Osteocyte (in vitro differentiated cells): ENCODE measurements around the gene CORO2B. TPM values are rescaled to one million over a fixed set of nuclear protein-coding genes. Genes with fewer than 3 reads are reported as not detected.

Experiments
- DNase-seq: peaks from one replicate; pipeline ENCODE4 v3.0.0; 2021; ENCODE audit warnings: mixed read lengths; ENCODE audit not compliant: unreplicated experiment; ENCODE audit errors: extremely low spot score
- H3K27ac Mint-ChIP-seq: one replicate; pipeline ENCODE4 v1.8.0; 2021; ENCODE audit warnings: mild to moderate bottlenecking, mixed read lengths; ENCODE audit not compliant: unreplicated experiment
- H3K27me3 Mint-ChIP-seq: one replicate; pipeline ENCODE4 v1.8.0; 2021; ENCODE audit warnings: mixed read lengths; ENCODE audit not compliant: unreplicated experiment
- H3K36me3 Mint-ChIP-seq: one replicate; pipeline ENCODE4 v1.8.0; 2021; ENCODE audit warnings: mixed read lengths; ENCODE audit not compliant: unreplicated experiment
- H3K4me1 Mint-ChIP-seq: one replicate; pipeline ENCODE4 v1.8.0; 2021; ENCODE audit warnings: mixed read lengths; ENCODE audit not compliant: unreplicated experiment
- H3K4me3 Mint-ChIP-seq: one replicate; pipeline ENCODE4 v1.8.0; 2021; ENCODE audit warnings: mild to moderate bottlenecking, moderate library complexity, mixed read lengths; ENCODE audit not compliant: unreplicated experiment
- H3K9me3 Mint-ChIP-seq: one replicate; pipeline ENCODE4 v1.8.0; 2021; ENCODE audit warnings: mixed read lengths; ENCODE audit not compliant: unreplicated experiment
- total RNA-seq: library from RNA; stranded (reverse); gene quantifications from 2 replicates; pipeline ENCODE4 v1.2.1, GENCODE V29; 2021
- TF ChIP-seq, protein P1 (sequence below): fragments of 200-600 bp; sonication (generic); IDR thresholded peaks from 2 replicates; pipeline ENCODE4 v1.5.0; 2021; ENCODE audit warnings: antibody characterized with exemption, mild to moderate bottlenecking, moderate library complexity

CORO2B gene
- total RNA-seq, 1 donor from 2014 or later = 22.6 TPM

- Mint-ChIP-seq H3K4me1 (peaks cover 7% of the 10 kb centered on the region), H3K9me3 (no peaks in the 10 kb centered on the region), H3K36me3 (no peaks in the 10 kb centered on the region), H3K27me3 (peaks cover 34% of the 10 kb centered on the region), H3K27ac (no peak overlapping the region), H3K4me3 (no peak overlapping the region)
- peak; percentile 23 for DNase-seq
- TF ChIP-seq, protein P1, sequence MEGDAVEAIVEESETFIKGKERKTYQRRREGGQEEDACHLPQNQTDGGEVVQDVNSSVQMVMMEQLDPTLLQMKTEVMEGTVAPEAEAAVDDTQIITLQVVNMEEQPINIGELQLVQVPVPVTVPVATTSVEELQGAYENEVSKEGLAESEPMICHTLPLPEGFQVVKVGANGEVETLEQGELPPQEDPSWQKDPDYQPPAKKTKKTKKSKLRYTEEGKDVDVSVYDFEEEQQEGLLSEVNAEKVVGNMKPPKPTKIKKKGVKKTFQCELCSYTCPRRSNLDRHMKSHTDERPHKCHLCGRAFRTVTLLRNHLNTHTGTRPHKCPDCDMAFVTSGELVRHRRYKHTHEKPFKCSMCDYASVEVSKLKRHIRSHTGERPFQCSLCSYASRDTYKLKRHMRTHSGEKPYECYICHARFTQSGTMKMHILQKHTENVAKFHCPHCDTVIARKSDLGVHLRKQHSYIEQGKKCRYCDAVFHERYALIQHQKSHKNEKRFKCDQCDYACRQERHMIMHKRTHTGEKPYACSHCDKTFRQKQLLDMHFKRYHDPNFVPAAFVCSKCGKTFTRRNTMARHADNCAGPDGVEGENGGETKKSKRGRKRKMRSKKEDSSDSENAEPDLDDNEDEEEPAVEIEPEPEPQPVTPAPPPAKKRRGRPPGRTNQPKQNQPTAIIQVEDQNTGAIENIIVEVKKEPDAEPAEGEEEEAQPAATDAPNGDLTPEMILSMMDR = no peak
These were observed 184.3 kb downstream of the CORO2B start for GRCh38 chr15:68763063-68763462.

DNA sequence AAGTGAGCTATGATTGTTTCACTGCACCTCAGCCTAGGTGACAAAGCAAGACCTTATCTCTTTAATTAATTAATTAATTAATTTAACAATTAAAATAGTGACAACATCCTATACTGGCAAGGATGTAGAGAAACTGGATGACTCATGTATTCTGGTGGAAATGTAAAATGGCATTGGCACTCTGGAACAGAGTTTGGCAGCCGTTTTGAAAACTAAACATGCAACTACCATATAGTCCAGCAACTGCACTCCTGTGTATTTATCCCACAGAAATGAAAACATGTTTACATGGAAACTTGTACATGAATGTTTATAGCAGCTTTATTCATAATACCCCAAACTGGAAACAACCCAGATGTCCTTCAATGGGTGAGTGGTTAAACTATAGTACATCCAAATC lies 185.3 kb downstream of the CORO2B start:
- Mint-ChIP-seq H3K36me3 (no peaks in the 10 kb centered on the region), H3K4me1 (peaks cover 15% of the 10 kb centered on the region), H3K4me3 (no peak overlapping the region), H3K9me3 (no peaks in the 10 kb centered on the region), H3K27ac (no peak overlapping the region), H3K27me3 (peaks cover 32% of the 10 kb centered on the region)
- TF ChIP-seq, protein P1 = no peak
- no peak for DNase-seq

DNA sequence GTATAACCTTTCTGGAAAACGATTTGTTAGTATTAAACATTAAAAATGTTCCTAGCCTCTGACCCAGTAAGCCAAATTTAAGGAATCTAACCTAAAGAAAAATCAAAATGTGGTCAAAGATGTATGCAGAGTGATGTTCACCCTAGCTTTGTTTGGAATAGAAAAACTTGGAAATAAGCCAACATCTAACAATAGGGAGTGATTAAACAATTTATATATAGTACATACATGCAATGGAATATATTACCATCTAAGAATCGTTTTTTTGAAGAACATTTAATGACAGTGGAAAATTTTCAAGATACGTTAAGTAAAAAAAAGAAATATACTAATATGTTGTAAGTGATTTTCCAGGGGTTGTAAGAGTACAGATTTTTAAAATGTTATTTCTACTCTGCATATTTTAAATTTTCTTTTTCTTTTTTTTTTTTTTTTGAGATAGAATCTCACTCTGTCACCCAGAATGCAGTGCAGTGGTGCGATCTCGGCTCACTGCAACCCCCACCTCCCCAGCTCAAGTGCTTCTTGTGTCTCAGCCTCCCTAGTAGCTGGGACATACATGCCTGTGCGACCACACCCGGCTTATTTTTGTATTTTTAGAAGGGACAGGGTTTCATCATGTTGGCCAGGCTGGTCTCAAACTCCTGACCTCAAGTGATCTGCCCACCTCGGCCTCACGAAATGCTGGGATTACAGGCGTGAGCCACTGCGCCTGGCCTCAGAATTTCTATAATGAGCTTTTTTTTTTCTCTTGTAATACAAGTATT lies 187.0 kb downstream of the CORO2B start:
- TF ChIP-seq, protein P1 = no peak
- H3K27ac Mint-ChIP-seq = no peak overlapping the region
- H3K36me3 Mint-ChIP-seq = no peaks in the 10 kb centered on the region
- peaks cover 15% of the 10 kb centered on the region for H3K4me1 Mint-ChIP-seq
- no peaks in the 10 kb centered on the region for H3K9me3 Mint-ChIP-seq
- peaks cover 23% of the 10 kb centered on the region for H3K27me3 Mint-ChIP-seq
- peak; percentile 30 for DNase-seq
- H3K4me3 Mint-ChIP-seq = no peak overlapping the region

GRCh38 chr15:68767833-68768232 lies 189.0 kb downstream of the CORO2B start:
- H3K4me3 Mint-ChIP-seq = no peak overlapping the region
- no peaks in the 10 kb centered on the region for H3K36me3 Mint-ChIP-seq
- no peak overlapping the region for H3K27ac Mint-ChIP-seq
- peaks cover 15% of the 10 kb centered on the region for H3K4me1 Mint-ChIP-seq
- H3K27me3 Mint-ChIP-seq = peaks cover 12% of the 10 kb centered on the region
- peak; percentile 7 for DNase-seq
- TF ChIP-seq, protein P1 = no peak
- no peaks in the 10 kb centered on the region for H3K9me3 Mint-ChIP-seq

GRCh38 chr15:68768321-68768720 lies 189.5 kb downstream of the CORO2B start:
- no peak overlapping the region for H3K4me3 Mint-ChIP-seq
- no peaks in the 10 kb centered on the region for H3K9me3 Mint-ChIP-seq
- TF ChIP-seq, protein P1 = no peak
- peaks cover 15% of the 10 kb centered on the region for H3K4me1 Mint-ChIP-seq
- H3K36me3 Mint-ChIP-seq = no peaks in the 10 kb centered on the region
- DNase-seq = no peak
- peaks cover 11% of the 10 kb centered on the region for H3K27me3 Mint-ChIP-seq
- no peak overlapping the region for H3K27ac Mint-ChIP-seq
